Hippocampal formation (tissue), 2 donors: Measurements from ENCODE around the gene PHF8.

Experiments
- DNase-seq, 2 donors: peaks; one replicate each; lab custom pipeline; 2025; lab: John Stamatoyannopoulos, UW

The PHF8 gene

DNA sequence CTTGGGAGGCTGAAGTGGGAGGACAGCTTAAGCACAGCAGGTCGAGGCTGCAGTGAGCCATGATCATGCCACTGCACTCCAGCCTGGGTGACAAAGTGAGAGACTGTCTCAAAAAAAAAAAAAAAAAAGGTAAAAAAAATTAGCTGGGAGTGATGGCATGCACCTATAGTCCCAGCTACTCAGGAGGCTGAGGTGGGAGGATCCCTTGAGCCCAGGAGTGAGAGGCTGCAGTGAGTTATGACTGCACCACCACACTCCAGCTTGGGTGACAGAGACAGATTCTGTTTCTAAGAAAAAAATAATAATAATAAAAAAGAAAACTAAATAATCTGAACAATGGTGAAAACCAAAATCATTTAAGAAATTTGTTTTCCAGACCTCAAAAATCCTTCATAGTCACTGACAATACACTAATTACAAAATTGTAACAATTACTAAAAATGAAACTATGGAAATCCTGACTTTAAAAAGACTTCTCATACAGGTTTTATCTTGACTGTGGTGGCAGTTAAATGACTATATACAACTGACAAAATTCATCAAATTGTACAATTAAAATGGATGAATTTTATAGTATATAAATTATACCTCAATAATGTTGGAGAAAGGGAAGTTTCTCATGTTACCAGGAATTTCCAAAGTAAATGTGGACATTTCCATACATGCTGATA lies 31.3 kb downstream of the PHF8 start:
- no peak for DNase-seq

DNA sequence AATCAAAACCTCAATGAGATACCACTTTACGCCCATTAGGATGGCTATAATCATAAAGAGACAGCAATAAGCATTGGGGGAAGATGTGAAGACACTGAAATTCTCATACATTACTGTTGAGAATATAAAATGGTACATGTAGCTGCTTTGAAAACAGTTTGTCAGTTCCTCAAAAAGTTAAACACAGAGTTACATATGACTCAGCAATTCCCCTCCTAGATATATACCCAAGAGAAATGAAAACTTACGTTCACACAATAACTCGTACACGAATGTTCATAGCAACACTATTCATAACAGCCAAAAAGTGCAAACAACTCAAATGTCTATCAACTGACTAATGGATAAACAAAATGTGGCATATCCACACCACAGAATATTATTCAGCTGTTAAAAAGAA lies 36.6 kb downstream of the PHF8 start:
- no peak for DNase-seq

DNA sequence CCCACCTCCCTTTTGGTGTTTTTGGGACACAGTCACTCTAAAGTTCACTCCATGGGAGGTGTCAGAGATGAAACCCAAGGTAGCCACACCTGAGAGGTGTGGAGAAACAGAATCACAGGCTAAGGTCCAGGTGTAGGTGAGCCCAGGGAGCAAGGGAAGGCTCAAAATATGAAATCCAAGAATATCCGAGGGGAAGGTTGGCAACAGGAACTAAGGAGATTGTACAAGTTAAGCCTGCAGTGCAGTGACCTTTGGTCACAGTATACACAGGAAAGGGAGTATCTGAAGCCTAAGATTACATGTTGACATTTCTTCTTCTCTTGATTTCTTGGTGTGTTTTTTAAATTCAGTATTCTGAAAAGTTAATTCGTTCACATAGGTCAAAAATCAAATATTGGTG lies 46.5 kb downstream of the PHF8 start:
- no peak for DNase-seq

DNA sequence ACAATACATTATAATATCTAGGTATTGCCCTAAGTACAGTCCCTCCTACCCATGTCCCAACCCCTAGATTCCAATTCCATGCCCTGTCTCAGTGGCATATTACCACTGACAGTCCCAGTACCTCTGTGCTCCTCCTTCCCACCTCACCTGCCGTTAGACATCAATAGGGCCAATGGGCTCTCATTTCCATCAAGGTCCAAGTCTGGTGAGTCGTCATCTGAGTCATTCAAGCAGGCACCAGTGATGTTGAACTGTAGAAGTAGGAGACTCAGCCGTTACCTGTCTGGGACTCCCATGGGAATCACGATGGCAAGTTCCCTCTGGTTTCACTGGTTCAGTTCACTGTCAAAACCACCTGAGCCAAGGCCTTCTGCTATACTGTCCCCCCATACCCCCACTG lies 51.7 kb downstream of the PHF8 start:
- no peak for DNase-seq

DNA sequence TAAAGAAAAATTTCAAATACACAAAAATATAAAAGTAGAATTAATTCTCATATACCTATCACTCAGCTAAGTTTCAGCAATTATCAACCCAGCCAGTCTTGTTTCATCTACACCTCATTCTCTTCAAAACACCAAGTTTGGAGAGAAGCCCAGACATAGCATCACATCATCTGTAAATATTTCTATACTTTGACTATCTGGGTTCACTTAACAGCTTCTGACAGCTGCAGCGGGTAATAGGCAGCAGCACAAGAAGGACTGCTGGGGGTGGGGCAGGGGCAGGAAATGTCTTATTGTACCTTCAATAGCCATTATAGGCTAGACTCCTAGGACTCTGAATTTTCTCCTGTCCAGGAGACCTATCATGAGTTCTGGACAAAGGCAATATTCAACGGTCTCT lies 54.1 kb downstream of the PHF8 start:
- no peak for DNase-seq

DNA sequence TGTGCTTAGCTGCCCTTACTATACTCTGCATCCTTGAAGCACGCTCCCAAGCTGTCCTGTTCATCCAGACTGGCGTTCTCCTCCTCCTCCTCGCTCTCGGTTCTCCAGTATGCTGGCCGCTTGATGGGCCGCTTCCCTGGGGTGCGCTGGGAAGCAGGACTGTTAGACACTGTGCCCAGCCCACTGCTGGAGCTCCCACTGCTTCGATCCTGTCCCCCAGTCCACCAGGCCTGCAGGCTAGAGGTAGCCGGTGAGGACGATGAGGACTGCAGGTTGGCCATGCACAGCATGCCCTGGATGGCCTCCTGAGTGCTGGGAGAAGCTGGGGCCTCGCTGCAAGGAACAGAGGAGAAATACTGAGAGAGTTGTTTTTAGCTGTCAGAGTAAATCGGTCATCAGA lies 59.4 kb downstream of the PHF8 start:
- DNase-seq, result no peak

DNA sequence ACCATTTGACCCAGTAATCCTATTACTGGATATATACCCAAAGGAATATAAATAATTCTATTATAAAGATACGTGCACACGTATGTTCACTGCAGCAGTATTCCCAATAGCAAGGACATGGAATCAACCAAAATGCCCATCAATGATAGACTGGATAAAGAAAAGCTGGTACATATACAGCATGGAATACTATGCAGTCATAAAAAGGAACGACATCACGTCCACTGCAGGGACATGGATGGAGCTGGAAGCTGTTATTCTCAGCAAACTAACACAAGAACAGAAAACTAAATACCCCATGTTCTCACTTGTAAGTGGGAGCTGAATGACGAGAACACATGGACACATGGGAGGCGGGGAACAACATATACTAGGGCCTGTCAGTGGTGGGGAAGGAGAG lies 69.7 kb downstream of the PHF8 start:
- DNase-seq, result no peak

DNA sequence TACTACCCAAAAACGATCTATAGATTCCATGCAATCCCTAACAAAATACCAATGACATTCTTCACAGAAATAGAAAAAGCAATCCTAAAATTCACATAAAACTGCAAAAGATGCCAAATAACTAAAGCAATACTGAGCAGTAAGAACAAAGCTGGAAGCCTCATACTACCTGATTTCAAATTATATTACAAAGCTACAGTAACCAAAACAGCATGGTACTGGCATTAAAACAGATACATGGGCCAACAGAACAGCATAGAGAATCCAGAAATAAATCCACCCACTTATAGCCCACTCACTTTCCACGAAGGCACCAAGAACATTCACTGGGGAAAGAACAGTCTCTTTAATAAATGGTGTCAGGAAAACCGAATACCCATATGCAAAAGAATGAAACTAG lies 74.7 kb downstream of the PHF8 start:
- no peak for DNase-seq

DNA sequence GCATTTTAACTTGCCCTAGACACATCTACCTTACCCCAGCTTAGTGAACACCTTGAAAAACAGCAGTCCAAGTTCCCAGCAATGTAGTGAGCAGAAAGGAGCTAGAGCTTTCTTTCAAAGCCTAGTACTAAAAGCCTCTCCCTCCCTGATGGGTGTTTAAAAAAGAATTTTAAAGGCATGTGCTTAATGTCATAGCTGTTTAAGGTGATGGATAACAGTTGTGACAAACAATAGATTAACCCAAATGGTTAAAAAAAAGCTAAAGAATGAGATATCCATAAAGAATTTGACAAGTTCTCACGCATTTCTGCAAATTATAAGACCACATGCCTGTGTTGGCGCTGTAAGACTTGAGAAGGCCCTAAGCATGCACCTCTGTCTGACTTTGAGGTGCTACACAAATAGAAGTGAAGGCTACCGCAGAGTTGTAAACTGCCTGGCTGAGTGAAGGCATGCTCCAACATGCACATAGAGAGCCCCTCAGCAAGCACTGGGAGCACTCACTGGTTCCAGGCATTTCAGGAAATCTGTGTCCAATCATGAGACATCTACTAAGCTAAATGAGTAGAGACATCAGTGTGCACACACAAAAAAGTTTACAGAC lies 94.0 kb downstream of the PHF8 start:
- no peak for DNase-seq

DNA sequence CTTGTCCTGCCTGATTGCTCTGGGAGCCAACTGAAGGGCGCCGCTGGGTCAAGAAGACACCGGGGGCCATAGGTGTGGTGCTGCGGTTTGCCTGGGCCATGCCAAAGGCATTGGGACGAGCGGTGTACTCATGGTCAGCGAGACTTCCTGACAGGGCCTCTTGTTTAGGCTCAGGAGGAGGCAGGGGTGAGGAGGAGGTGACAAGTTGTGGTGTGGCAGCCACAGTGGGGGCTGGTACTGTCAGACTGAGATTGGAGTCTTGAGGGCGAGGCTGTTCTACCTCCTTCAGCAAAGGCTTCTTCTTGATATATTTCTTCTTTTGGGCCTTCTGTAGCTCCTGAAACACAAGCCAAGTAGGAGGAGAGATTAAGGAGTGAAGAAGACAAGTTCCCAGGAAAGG lies 104.1 kb downstream of the PHF8 start:
- no peak for DNase-seq

DNA sequence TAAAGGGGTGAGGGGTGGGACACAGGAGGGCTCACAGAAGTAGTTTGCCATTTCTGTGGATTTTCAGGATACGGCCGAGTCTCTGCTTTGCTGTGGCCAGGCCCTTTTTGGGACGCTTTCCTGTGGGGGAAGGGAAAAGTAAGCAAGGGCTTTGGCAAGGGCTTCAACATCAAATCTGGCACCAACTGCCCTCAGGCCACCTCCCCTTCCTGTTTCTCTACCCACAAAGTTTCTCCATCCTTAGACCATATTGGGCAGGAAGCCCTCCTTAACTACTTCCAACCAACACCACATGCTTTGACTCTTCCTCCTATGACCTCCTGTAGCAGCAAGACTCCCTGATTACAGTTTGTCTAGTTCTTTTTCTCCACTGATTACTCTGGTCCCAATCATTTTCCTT lies 105.1 kb downstream of the PHF8 start:
- no peak for DNase-seq

DNA sequence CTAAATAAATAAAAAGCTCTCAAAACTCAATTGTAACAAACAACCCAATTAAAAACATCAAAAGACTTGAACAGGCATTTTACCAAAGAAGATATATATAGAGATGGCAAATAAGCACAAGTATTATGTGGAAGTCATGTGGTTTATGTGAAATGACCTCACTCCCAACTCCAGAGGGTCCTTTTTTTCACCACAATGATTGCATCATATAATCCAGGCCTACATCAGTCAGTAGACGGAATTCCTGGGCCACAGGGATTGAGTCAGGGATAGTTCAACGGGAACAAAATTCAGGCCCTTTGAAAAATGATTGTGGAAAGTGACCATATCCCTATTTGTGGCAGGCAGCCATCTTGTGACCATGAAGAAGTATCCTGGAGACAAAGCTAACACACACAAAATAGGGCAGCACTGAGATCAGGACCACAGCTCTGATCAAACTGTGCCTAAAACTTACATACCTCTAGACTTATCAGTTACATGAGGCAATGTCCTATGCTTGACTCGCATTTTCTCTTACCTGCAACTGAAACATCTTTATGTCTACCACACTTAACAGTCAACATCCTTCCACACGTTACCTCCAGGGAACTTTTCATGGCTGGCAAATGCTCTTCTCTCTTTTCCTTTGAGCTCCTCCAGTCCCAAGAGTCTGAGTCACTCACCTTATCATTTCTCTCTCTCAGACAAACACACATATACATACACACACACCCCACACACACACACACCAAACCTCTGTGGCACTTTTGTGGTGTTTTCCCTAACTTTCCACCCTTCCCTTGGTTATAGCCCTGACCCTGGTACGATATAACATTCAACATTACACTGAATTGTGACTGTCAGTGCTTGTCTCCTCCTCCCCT lies 113.5 kb downstream of the PHF8 start:
- DNase-seq, result no peak

DNA sequence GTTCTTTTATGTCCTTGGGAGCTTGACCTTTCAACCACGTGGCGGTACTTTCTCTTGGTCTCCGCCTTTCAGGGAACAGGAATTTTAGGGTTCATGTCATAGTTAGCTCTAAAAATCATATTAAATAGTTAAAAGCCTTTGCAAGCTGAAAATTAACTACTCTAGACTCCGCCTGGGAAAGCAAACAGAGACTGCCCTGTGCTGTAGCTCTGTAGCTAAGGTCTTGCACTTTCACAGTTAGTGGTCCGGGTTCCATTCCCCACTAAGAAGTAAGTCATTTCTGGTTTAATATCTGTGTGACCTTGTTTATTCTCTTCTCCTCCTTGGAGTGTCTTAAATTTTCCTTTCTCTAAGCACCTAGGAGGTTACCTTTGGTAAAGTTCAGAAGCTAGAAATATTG lies 118.2 kb downstream of the PHF8 start:
- no peak for DNase-seq

DNA sequence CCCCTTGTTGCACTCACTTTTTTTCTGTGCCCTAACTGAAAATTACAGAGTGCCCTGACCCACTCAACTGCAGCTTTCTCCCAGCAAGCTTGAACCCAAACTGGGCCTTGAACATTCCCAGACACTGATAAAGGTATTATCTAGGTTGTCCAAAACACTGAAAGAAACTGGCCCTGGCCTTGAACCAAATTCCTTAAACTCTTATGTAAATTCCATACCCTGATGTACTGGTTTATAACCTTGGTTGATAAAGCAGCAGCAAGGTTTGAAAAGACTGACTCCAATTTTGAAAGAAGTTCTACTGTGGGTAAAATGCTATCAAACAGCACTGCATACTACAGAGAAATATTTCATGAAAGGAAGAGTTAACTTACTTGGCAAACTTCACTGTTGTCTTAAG lies 125.6 kb downstream of the PHF8 start:
- DNase-seq, result no peak

DNA sequence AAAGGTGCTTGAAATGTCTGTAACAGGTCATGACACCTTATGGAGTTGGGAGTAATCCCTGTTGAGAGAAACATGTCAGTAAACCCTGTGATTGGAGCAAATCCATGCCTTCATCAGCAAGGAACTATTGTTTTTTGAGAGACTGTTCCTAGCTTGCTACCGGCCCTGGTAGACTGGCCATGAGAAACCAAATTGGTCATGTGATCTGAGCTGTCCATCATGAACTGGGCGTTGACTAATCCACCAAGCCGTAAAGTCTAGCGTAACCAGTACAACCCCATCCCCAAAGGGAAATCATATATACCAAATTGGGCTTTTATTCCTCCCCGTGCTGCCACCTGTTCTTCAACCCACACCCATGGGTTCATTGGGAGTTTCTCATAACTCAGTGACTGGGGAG lies 143.7 kb downstream of the PHF8 start:
- no peak for DNase-seq

DNA sequence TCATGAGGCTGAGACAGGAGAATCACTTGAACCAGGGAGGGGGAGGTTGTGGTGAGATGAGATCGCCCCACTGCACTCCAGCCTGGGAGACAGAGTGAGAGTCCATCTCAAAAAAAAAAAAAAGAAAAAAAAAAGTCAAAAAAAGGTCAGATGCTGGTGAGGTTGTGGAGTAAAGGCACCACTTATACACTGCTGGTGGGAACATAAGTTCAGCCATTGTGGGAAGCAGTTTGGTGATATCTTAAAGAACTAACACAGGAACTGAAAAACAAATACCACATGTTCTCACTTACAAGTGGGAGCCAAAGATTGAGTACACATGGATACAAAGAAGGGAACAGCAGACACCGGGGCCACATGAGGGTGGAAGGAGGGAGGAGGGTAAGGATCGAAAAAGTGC lies 149.0 kb downstream of the PHF8 start:
- DNase-seq, result no peak
